Activated naive CD8-positive, alpha-beta T cell treated with anti-CD3 and anti-CD28 coated beads, Interleukin-2, amount 10 ng/mL, durations not matched to agents 7 days and 5 days (primary cell): ENCODE measurements around the gene SDHC. TPM values are rescaled to one million over a fixed set of nuclear protein-coding genes. Genes with fewer than 3 reads are reported as not detected.

Experiments used
- ATAC-seq: fragments of 150-1000 bp; cut with Tn5 transposase; one replicate; pipeline ENCODE4 v1.10.0; 2021; ENCODE audit warnings: low read depth, moderate library complexity
- POLR2A ChIA-PET: fragments of 350-600 bp; sonication (Branson Sonifier 250); formaldehyde crosslinking; loops from one replicate; lab custom pipeline; 2021; ENCODE audit warnings: antibody characterized with exemption; lab: Charles Lee
- DNase-seq: peaks from one replicate; pipeline ENCODE4 v3.0.0; 2021
- H3K27ac Mint-ChIP-seq: one replicate; pipeline ENCODE4 v1.8.0; 2022; ENCODE audit warnings: mild to moderate bottlenecking, mixed read lengths
- H3K27me3 Mint-ChIP-seq: one replicate; pipeline ENCODE4 v1.8.0; 2022; ENCODE audit warnings: mild to moderate bottlenecking, moderate library complexity, mixed read lengths
- H3K36me3 Mint-ChIP-seq: one replicate; pipeline ENCODE4 v1.8.0; 2021; ENCODE audit warnings: mild to moderate bottlenecking, mixed read lengths
- H3K4me1 Mint-ChIP-seq: one replicate; pipeline ENCODE4 v1.8.0; 2021; ENCODE audit warnings: mixed read lengths
- H3K4me3 Mint-ChIP-seq: one replicate; pipeline ENCODE4 v1.8.0; 2022; ENCODE audit warnings: mild to moderate bottlenecking, moderate library complexity, mixed read lengths
- H3K9me3 Mint-ChIP-seq: one replicate; pipeline ENCODE4 v1.8.0; 2021; ENCODE audit warnings: mixed read lengths
- total RNA-seq, 2 experiments: library from RNA; stranded (reverse); gene quantifications; one replicate each; pipeline ENCODE4 v1.2.3, GENCODE V29; 2021

SDHC gene
- total RNA-seq: 100 to 1,000 TPM; 148 to 150 TPM

GRCh38 chr1:161314201-161314981 is at the start of gene SDHC:
Gene SDHC, plus strand, starts transcription at chr1:161314381. Its CDS starts 25 bp downstream, at chr1:161314406.
- POLR2A ChIA-PET: interaction anchor here (0.7 to 2.4 kb wide), 11 partner anchors 9 to 412 kb away, joined by 3 to 22 read pairs (median 4); partner anchors contain the start of genes NDUFS2, PPOX and TOMM40L
- Mint-ChIP-seq H3K27ac (peak within 1 kb of the TSS; percentile 98), H3K27me3 (peaks cover 2% of the 10 kb centered on the region), H3K36me3 (no peaks in the 10 kb centered on the region), H3K9me3 (no peaks in the 10 kb centered on the region), H3K4me3 (peak within 1 kb of the TSS; percentile 99), H3K4me1 (peaks cover 17% of the 10 kb centered on the region)
- ATAC-seq: peak; percentile 98
- peak; percentile 91 for DNase-seq

- H3K27ac Mint-ChIP-seq: no peak overlapping the region
- H3K4me3 Mint-ChIP-seq: no peak overlapping the region
- no peak for DNase-seq
- H3K27me3 Mint-ChIP-seq: peaks cover 31% of the 10 kb centered on the region
- POLR2A ChIA-PET: no interaction called here
- H3K9me3 Mint-ChIP-seq: no peaks in the 10 kb centered on the region
- no peaks in the 10 kb centered on the region for H3K36me3 Mint-ChIP-seq
- ATAC-seq: no peak
- peaks cover 5% of the 10 kb centered on the region for H3K4me1 Mint-ChIP-seq
Measured at GRCh38 chr1:161265305-161265704, 48.9 kb upstream of the SDHC start.

- Mint-ChIP-seq H3K36me3 (no peaks in the 10 kb centered on the region), H3K9me3 (no peaks in the 10 kb centered on the region), H3K4me1 (peaks cover 4% of the 10 kb centered on the region), H3K27ac (no peak overlapping the region), H3K27me3 (peaks cover 25% of the 10 kb centered on the region), H3K4me3 (no peak overlapping the region)
- POLR2A ChIA-PET: no interaction called here
- DNase-seq (no peak), ATAC-seq (no peak)
Measured at GRCh38 chr1:161266202-161266601, 48.0 kb upstream of the SDHC start.

GRCh38 chr1:161266836-161267235 is 47.3 kb upstream of the SDHC start:
- H3K36me3 Mint-ChIP-seq: no peaks in the 10 kb centered on the region
- ATAC-seq (no peak), DNase-seq (no peak)
- H3K4me1 Mint-ChIP-seq: peaks cover 4% of the 10 kb centered on the region
- H3K9me3 Mint-ChIP-seq: no peaks in the 10 kb centered on the region
- H3K27ac Mint-ChIP-seq: no peak overlapping the region
- POLR2A ChIA-PET: no interaction called here
- H3K27me3 Mint-ChIP-seq: peaks cover 21% of the 10 kb centered on the region
- H3K4me3 Mint-ChIP-seq: no peak overlapping the region

- H3K4me1 Mint-ChIP-seq: peaks cover 4% of the 10 kb centered on the region
- no peak overlapping the region for H3K27ac Mint-ChIP-seq
- H3K4me3 Mint-ChIP-seq: no peak overlapping the region
- H3K9me3 Mint-ChIP-seq: no peaks in the 10 kb centered on the region
- POLR2A ChIA-PET: no interaction called here
- peaks cover 21% of the 10 kb centered on the region for H3K27me3 Mint-ChIP-seq
- no peaks in the 10 kb centered on the region for H3K36me3 Mint-ChIP-seq
- no peak for DNase-seq
- no peak for ATAC-seq
Measured at GRCh38 chr1:161267321-161267720, 46.9 kb upstream of the SDHC start.

GRCh38 chr1:161273402-161273801 is 40.8 kb upstream of the SDHC start:
- H3K27ac Mint-ChIP-seq: no peak overlapping the region

GRCh38 chr1:161274874-161275273 is 39.3 kb upstream of the SDHC start:
- DNase-seq: no peak
- H3K4me1 Mint-ChIP-seq: no peaks in the 10 kb centered on the region
- no peak for ATAC-seq
- no peak overlapping the region for H3K27ac Mint-ChIP-seq
- no peaks in the 10 kb centered on the region for H3K36me3 Mint-ChIP-seq
- POLR2A ChIA-PET: no interaction called here
- peaks cover 28% of the 10 kb centered on the region for H3K27me3 Mint-ChIP-seq
- no peaks in the 10 kb centered on the region for H3K9me3 Mint-ChIP-seq
- H3K4me3 Mint-ChIP-seq: no peak overlapping the region

More at GRCh38 chr1:161273402-161273801, 40.8 kb upstream of the SDHC start:
- Mint-ChIP-seq H3K4me3 (no peak overlapping the region), H3K9me3 (no peaks in the 10 kb centered on the region), H3K4me1 (no peaks in the 10 kb centered on the region), H3K36me3 (no peaks in the 10 kb centered on the region), H3K27me3 (peaks cover 24% of the 10 kb centered on the region)
- no peak for DNase-seq
- POLR2A ChIA-PET: no interaction called here
- no peak for ATAC-seq

- no peaks in the 10 kb centered on the region for H3K9me3 Mint-ChIP-seq
- H3K36me3 Mint-ChIP-seq: no peaks in the 10 kb centered on the region
- no peak overlapping the region for H3K4me3 Mint-ChIP-seq
- no peak overlapping the region for H3K27ac Mint-ChIP-seq
- ATAC-seq (no peak), DNase-seq (no peak)
- H3K4me1 Mint-ChIP-seq: no peaks in the 10 kb centered on the region
- POLR2A ChIA-PET: no interaction called here
- peaks cover 12% of the 10 kb centered on the region for H3K27me3 Mint-ChIP-seq
Measured at GRCh38 chr1:161282991-161283390, 31.2 kb upstream of the SDHC start.

- no peaks in the 10 kb centered on the region for H3K9me3 Mint-ChIP-seq
- H3K27me3 Mint-ChIP-seq: peaks cover 5% of the 10 kb centered on the region
- H3K27ac Mint-ChIP-seq: no peak overlapping the region
- DNase-seq (no peak), ATAC-seq (no peak)
- H3K4me3 Mint-ChIP-seq: no peak overlapping the region
- H3K4me1 Mint-ChIP-seq: no peaks in the 10 kb centered on the region
- POLR2A ChIA-PET: no interaction called here
- no peaks in the 10 kb centered on the region for H3K36me3 Mint-ChIP-seq
Measured at GRCh38 chr1:161285113-161285512, 29.1 kb upstream of the SDHC start.

- DNase-seq: no peak
- peaks cover 5% of the 10 kb centered on the region for H3K27me3 Mint-ChIP-seq
- H3K27ac Mint-ChIP-seq: no peak overlapping the region
- no peaks in the 10 kb centered on the region for H3K9me3 Mint-ChIP-seq
- ATAC-seq: no peak
- POLR2A ChIA-PET: no interaction called here
- H3K36me3 Mint-ChIP-seq: no peaks in the 10 kb centered on the region
- H3K4me1 Mint-ChIP-seq: no peaks in the 10 kb centered on the region
- no peak overlapping the region for H3K4me3 Mint-ChIP-seq
Measured at GRCh38 chr1:161285521-161285920, 28.7 kb upstream of the SDHC start.

GRCh38 chr1:161287482-161288054 is 26.6 kb upstream of the SDHC start:
- no peak for DNase-seq
- H3K36me3 Mint-ChIP-seq: peaks cover 2% of the 10 kb centered on the region
- H3K27ac Mint-ChIP-seq: no peak overlapping the region
- POLR2A ChIA-PET: interaction anchor here (0.6 kb wide), 1 partner anchor 19 kb away, joined by 4 read pairs; no protein-coding TSS in a partner anchor
- H3K4me1 Mint-ChIP-seq: peaks cover 3% of the 10 kb centered on the region
- peaks cover 5% of the 10 kb centered on the region for H3K27me3 Mint-ChIP-seq
- no peaks in the 10 kb centered on the region for H3K9me3 Mint-ChIP-seq
- H3K4me3 Mint-ChIP-seq: no peak overlapping the region
- no peak for ATAC-seq

GRCh38 chr1:161290779-161291178 is 23.4 kb upstream of the SDHC start:
- Mint-ChIP-seq H3K36me3 (peaks cover 2% of the 10 kb centered on the region), H3K9me3 (no peaks in the 10 kb centered on the region), H3K4me3 (no peak overlapping the region), H3K27ac (no peak overlapping the region), H3K4me1 (peaks cover 3% of the 10 kb centered on the region), H3K27me3 (no peaks in the 10 kb centered on the region)
- DNase-seq: no peak
- POLR2A ChIA-PET: interaction anchor here (1.7 to 2.2 kb wide), 2 partner anchors 16 to 23 kb away, joined by 7 to 8 read pairs; partner anchors contain the start of gene SDHC
- ATAC-seq: no peak

- Mint-ChIP-seq H3K4me1 (peaks cover 7% of the 10 kb centered on the region), H3K36me3 (no peaks in the 10 kb centered on the region), H3K4me3 (no peak overlapping the region), H3K27ac (no peak overlapping the region), H3K9me3 (no peaks in the 10 kb centered on the region), H3K27me3 (no peaks in the 10 kb centered on the region)
- no peak for ATAC-seq
- POLR2A ChIA-PET: no interaction called here
- DNase-seq: no peak
Measured at GRCh38 chr1:161297415-161297814, 16.8 kb upstream of the SDHC start.

GRCh38 chr1:161298116-161298515 is 16.1 kb upstream of the SDHC start:
- Mint-ChIP-seq H3K4me3 (no peak overlapping the region), H3K27me3 (no peaks in the 10 kb centered on the region), H3K27ac (peak overlapping the region; percentile 0), H3K36me3 (no peaks in the 10 kb centered on the region), H3K4me1 (peaks cover 7% of the 10 kb centered on the region), H3K9me3 (no peaks in the 10 kb centered on the region)
- DNase-seq (no peak), ATAC-seq (no peak)
- POLR2A ChIA-PET: no interaction called here
